Activated CD4-positive, alpha-beta T cell treated with anti-CD3 and anti-CD28 coated beads, Interleukin-2, amount 50 U/mL, for 4 hours (primary cell): ENCODE data around the gene SMAD4.

Source experiments
- DNase-seq, 2 experiments: peaks; one replicate each; pipeline ENCODE4 v3.0.0-alpha.2; 2020

SMAD4 gene

GRCh38 chr18:51025512-51025911 lies 4.5 kb upstream of the SMAD4 start:
- DNase-seq, result no peak

DNA sequence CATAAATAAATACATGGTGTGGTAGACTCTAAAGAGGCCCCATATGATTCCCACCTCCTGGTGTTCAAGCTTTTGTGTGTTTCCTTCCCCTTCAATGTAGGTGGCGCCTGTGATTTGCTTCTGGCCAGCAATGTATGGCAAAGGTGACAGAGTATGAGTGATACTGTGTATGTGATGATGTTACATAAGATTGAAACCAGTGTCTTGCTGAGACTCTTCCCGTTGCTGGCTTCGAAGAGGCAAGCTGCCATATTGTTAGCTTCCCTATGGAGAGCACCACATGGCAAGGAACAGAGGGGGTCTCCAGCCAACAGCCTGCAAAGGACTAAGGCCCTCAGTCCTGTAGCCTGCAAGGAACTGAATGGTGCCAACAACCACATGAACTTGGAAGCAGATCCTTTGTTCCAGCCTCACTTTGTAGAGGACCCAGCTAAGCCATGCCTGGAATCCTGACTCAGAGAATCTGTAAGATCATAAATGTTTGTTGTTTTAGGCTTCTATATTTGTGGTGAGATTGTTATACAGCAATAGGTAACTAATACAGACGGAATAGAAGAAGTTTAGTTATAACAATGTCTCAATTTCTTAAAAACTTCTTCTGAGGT lies 1.7 kb upstream of the SMAD4 start:
- no peak for DNase-seq

DNA sequence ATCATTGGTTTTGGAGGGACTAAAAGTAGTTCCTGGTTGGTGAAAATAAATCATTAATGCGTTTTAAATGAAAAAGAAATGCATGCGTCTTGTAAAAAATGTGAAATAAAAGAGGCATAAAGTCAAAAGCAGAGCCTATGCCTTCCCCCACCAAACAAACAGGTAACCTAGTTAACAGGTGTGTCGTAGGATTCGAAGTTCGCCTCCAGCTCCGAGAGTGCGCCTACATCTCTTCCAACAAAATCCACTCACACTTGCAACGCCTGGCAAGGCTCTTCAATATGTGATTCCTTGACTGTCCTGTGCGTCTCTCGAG lies 677 bp upstream of the SMAD4 start:
- no peak for DNase-seq

- peak; percentile 49 to 58 for DNase-seq
These were observed 685 bp downstream of the SMAD4 start for GRCh38 chr18:51030537-51031258.

GRCh38 chr18:51032193-51032592 lies 2.2 kb downstream of the SMAD4 start:
- DNase-seq, result no peak

DNA sequence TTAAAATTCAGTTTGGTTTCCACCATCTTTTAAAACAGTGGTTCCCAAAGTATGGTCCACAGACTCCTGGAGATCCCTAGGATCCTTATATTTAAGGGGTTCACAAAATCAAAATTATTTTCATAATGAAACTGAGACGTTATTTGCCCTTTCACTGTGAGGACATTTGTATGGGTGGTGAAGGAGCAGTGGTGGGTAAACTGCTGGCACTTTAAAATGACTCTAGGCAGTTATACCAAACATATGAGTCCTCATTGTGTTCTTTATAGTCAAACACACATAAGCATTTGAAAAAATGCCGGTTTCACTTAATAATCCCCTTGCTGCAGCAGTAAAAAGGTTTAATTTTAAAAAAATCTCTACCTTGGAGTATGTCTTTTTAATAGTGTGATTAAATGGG lies 7.2 kb downstream of the SMAD4 start:
- no peak for DNase-seq

GRCh38 chr18:51038110-51038509 lies 8.1 kb downstream of the SMAD4 start:
- DNase-seq, result no peak

- no peak for DNase-seq
These were observed 9.4 kb downstream of the SMAD4 start for GRCh38 chr18:51039138-51040112.

GRCh38 chr18:51041677-51042352 lies 11.8 kb downstream of the SMAD4 start:
- DNase-seq, result no peak

- no peak for DNase-seq
These were observed 15.0 kb downstream of the SMAD4 start for GRCh38 chr18:51044928-51045585.

GRCh38 chr18:51048190-51048589 lies 18.2 kb downstream of the SMAD4 start:
- no peak for DNase-seq

- DNase-seq, result no peak
These were observed 19.1 kb downstream of the SMAD4 start for GRCh38 chr18:51049137-51049536.

DNA sequence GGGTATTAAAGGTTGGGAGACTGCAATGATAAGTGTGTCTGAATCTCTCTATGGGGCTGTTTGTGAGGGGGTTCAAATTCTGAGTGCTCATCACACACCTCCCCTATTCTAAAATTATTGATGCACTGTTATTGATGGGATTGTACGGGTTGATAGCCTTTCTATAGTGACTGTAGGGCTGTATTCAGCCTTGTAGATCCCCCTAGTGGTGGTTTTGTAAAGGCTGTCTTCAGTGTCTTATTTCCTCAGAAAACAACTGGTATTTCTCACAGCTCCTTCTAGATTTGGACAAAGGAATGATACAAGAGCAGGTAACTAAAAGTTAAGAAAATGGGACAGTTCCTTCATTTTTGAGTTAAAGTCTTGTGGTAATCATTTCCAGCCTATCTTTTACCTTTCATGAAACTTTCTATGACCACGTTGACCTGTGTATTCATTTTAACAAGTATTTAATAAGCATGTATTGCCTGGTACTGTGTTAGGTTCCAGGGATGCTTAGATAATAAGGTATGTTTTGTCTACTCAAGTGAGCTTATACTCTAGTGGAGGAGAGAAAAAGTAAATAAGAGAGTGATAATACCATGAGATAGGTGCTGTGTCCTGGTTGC lies 21.2 kb downstream of the SMAD4 start:
- DNase-seq, result no peak

GRCh38 chr18:51053814-51054213 lies 23.8 kb downstream of the SMAD4 start:
- no peak for DNase-seq

GRCh38 chr18:51054764-51055163 lies 24.8 kb downstream of the SMAD4 start:
- no peak for DNase-seq

DNA sequence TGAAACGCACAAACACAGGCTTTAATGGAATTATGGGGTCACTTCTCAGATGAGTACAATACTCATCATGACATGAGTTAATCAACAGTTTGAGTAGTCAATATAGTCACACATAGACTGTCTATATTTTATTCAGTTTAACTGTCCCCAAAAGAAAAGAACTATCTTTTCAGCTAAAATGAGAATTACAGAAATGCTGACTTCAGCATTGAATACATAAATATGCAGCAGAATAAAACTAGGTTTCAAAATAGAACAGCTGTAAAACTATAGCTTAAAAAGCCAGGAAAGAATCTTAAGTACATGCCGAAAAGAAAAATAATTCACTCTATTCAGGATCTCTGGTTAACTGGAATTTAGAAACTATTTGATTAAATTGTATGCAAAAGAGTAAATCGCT lies 30.0 kb downstream of the SMAD4 start:
- DNase-seq, result no peak

DNA sequence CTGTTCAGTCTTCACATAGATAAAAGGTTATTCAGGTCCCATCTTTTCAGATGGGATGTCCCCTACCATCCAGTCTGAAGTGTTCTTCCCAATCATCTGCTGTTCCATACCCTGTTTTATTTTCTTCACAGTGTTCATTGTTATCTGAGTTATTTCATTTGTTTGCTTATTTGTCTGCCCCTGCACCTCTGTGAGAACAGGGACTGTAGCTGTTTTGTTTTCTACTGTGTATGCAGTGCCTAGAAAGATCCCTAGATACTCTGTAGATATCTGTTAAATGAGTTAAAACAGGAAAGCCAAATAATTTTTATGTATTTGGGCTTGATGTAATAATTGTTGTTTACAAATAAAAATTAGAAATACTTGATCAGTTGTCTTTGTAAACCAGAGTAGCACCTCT lies 34.2 kb downstream of the SMAD4 start:
- DNase-seq, result no peak

- DNase-seq, result no peak
These were observed 36.3 kb downstream of the SMAD4 start for GRCh38 chr18:51066273-51066672.

DNA sequence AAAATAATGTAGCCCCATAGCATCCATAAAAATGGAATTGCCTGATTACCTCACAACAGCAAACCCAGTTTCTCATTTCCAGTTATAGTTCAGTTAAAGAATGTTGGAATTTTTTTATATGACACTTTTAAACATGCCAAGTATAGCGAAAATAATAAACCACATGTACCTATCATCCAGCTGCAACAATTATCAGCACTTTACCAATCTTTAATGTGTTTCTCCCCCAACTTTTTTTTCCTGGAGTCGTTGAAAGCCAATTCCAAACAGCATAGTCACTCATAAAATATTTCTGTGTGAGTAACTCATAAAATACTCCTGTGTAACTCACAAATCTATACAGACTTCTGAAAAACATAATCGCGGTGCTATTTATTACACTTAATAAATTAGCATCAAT lies 38.1 kb downstream of the SMAD4 start:
- no peak for DNase-seq

DNA sequence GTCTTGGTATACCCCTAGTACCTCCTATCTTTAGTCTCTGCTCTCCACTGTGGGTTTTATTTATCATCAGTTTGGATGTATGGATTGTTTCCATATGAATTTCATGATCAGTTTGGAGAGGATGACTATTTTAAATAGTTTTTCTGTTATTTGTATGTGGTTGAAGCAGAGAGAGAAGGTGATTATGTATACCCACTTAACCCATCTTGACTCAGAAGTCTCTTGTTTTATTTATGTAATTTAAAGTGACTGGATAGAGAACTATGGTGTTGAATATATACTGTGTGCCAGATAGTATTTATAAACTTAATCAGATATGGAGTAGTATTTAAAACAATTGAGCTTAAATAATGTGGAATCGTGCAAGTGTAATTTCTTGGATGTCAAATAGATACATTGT lies 39.9 kb downstream of the SMAD4 start:
- no peak for DNase-seq

DNA sequence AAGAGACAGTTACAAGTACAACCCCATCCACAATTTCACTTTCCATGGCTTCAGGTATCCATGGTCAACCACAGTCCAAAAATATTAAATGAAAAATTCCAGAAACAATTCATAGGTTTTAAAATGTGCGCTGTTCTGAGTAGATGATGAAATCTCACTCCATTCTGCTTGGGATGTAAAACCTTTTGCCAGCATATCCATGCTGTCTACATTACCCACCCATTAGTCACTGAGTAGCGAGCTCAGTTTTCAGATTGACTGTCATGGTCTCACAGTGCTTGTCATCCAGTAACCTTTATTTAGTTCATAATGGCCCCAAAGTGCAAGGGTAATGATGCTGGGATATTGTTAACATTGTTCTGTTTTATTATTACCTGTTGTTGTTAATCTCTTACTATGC lies 40.5 kb downstream of the SMAD4 start:
- no peak for DNase-seq

DNA sequence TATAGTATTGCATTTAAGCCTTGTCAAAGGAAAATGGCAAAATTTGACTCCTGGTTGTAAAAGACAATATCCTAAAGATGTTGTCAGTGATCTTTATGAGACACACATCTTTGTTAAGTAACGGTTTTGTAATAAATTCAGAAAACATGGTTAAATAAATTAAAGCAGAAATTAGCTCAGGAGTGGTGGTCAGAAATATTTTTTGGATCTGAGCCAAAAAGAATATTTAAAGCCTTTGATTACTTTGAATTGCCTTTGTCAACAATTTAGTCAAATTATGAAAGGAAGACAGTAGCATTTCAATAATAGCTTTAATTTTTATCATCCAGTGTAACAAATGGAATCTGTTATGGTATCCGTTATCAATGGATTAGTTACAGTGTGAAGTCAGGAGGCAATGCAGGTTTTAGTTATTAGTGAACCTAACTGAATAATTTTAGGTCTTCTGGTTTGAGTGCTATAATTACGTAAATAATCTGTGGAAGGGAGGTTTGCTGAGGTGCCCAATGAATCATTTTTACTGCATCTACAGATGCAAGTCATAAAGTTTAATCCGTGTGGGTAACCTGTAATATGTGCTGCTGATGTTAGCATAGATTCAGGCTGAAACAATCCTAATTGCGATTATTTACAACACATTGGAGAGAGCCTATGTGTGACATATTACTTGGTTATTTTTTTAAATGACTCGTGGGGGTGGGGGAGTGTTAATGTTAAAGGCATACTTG lies 42.7 kb downstream of the SMAD4 start:
- DNase-seq, result no peak
